Nephron (organoid): ENCODE measurements around the gene SAMD8.
"Not testable (repeated sequence)": the region's sequence is repeated elsewhere in the genome, so short reads cannot be mapped to it uniquely, and the experiment has no call there.

Experiments used
- H3K27ac Mint-ChIP-seq, 3 experiments: 2 replicates each; pipeline ENCODE4 v1.8.0; 2020; ENCODE audit warnings: mixed read lengths in 3 of 3, mild to moderate bottlenecking in 2 of 3, moderate library complexity in 1 of 3
- H3K27me3 Mint-ChIP-seq: 2 replicates; pipeline ENCODE4 v1.8.0; 2021; ENCODE audit warnings: low read depth, mild to moderate bottlenecking, moderate library complexity, mixed read lengths
- H3K36me3 Mint-ChIP-seq: 2 replicates; pipeline ENCODE4 v1.8.0; 2020; ENCODE audit warnings: low read depth, mixed read lengths
- H3K4me1 Mint-ChIP-seq: 2 replicates; pipeline ENCODE4 v1.8.0; 2020; ENCODE audit warnings: mixed read lengths
- H3K4me3 Mint-ChIP-seq, 3 experiments: 2 replicates each; pipeline ENCODE4 v1.8.0; 2020; ENCODE audit warnings: mild to moderate bottlenecking in 3 of 3, mixed read lengths in 3 of 3, moderate library complexity in 2 of 3
- H3K9me3 Mint-ChIP-seq: 2 replicates; pipeline ENCODE4 v1.8.0; 2020; ENCODE audit warnings: mixed read lengths
- TF ChIP-seq, protein P1 (sequence below), 3 experiments: fragments of 200-600 bp; sonication (generic); IDR thresholded peaks; one replicate each; pipeline ENCODE4 v1.5.0; 2021; ENCODE audit warnings: antibody characterized with exemption in 3 of 3; ENCODE audit not compliant: unreplicated experiment in 3 of 3

Gene SAMD8

DNA sequence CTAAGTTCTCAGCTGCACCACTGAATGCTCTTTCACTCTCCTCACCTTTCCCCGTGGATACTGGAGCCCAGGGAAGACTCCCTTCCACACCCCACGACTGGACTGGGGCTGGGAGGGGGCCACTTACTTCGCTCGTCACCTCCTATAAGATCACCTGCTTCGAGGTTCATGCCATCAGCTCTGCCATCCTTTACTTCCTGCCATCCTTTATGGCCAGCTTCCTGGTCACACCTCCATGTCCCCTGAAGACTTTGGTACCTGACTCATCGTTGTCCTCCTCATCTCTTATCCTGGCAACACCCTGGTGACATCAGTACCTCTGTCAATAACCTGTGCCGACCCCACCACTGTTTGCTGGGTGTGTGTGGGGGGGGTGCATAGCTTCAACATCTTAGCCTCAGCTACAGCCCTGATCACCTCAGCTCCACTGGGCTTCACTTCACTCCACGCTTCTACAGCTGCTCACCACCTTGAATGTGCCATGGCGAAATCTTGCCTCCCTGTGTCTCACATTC is 90.4 kb downstream of the SAMD8 start:
- Mint-ChIP-seq H3K4me1 (peaks cover 5% of the 10 kb centered on the region), H3K27me3 (no peaks in the 10 kb centered on the region), H3K9me3 (no peaks in the 10 kb centered on the region), H3K4me3 (no peak overlapping the region), H3K36me3 (no peaks in the 10 kb centered on the region), H3K27ac (no peak overlapping the region)
- TF ChIP-seq, protein P1, sequence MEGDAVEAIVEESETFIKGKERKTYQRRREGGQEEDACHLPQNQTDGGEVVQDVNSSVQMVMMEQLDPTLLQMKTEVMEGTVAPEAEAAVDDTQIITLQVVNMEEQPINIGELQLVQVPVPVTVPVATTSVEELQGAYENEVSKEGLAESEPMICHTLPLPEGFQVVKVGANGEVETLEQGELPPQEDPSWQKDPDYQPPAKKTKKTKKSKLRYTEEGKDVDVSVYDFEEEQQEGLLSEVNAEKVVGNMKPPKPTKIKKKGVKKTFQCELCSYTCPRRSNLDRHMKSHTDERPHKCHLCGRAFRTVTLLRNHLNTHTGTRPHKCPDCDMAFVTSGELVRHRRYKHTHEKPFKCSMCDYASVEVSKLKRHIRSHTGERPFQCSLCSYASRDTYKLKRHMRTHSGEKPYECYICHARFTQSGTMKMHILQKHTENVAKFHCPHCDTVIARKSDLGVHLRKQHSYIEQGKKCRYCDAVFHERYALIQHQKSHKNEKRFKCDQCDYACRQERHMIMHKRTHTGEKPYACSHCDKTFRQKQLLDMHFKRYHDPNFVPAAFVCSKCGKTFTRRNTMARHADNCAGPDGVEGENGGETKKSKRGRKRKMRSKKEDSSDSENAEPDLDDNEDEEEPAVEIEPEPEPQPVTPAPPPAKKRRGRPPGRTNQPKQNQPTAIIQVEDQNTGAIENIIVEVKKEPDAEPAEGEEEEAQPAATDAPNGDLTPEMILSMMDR (IDR thresholded peaks at IDR 0.05; ENCODE audit: unreplicated experiment in 3 of 3): no peak

DNA sequence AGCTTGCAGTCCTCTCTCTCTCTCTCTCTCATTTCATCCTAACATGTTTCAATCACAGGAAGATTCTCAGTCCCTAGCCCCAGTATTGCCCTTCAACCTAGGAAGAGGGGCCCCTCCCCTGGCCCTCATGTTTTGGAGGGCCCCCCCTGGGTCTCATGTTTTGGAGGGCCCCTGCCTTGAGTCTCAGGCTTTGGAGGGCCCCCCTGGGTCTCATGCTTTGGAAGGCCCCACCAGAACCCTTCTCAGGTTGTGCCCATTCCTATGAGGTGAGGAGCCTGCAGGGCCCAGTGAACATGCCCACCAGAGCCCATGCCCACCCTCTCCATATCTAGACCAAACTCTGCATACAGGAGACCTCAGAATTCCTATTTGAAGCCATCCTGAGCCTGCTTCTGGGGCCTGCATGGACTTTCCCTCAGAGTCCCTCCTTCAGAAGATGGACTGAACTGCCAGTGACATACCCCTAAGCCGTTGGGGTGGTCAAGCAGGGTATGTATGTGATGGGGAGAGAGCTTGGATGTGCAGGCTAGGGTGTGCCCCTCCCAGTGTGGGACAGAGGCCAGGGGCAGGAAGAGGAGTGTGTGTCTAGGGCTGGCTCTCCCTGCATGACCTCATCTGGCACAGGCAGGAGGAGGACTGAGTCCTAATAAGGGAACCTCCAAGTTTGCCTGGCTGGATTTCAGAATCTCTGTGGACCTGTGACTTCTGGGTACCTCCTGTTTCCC is 91.0 kb downstream of the SAMD8 start:
- Mint-ChIP-seq H3K4me3 (no peak overlapping the region), H3K4me1 (peaks cover 11% of the 10 kb centered on the region), H3K36me3 (no peaks in the 10 kb centered on the region), H3K9me3 (no peaks in the 10 kb centered on the region), H3K27ac (no peak overlapping the region), H3K27me3 (no peaks in the 10 kb centered on the region)
- TF ChIP-seq, protein P1 (IDR thresholded peaks at IDR 0.05; ENCODE audit: unreplicated experiment in 3 of 3): no peak

DNA sequence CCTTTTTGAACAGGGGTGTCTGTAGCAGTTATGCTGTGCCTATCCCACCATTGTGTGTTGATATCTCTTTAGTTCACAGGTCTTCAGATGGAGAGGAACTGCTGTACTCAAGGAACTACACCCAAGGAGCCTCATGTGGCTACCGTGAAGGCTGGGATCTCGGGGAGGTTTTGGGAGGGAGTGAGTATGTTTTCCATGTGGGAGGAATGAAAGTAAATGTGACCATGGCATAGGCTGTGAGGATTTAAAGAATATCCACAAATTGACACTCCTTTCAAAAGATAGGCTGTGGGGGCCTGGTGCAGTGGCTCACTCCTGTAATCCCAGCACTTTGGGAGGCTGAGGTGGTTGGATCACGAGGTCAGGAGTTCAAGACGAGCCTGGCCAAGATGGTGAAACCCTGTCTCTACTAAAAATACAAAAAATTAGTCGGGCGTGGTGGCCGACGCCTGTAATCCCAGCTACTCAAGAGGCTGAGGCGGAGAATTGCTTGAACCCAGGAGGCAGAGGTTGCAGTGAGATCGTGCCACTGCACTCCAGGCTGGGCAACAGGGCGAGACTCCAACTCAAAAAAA is 91.7 kb downstream of the SAMD8 start:
- H3K4me1 Mint-ChIP-seq: peaks cover 15% of the 10 kb centered on the region
- H3K4me3 Mint-ChIP-seq, H3K9me3 Mint-ChIP-seq, H3K36me3 Mint-ChIP-seq, H3K27me3 Mint-ChIP-seq, H3K27ac Mint-ChIP-seq: not testable (repeated sequence)

DNA sequence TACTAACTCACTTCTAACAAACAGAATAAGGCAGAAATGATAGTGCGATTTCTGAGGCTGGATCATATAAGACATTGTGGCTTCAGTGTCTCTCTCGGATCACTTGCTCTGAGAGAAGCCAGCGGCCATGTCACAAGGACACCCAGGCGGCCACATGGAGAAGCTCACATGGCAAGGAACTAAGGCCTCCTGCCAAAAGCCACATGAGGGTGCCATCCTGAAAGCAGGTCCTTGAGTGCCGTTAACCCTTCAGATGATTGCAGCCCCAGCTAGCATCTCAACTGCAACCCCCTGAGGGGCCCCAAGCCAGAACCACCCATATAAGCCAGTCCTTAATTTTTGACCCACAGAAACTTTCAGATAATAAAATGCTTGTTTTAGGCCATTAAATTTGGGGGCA is 92.3 kb downstream of the SAMD8 start:
- H3K9me3 Mint-ChIP-seq: no peaks in the 10 kb centered on the region
- H3K27me3 Mint-ChIP-seq: no peaks in the 10 kb centered on the region
- H3K27ac Mint-ChIP-seq: no peak overlapping the region
- no peak overlapping the region for H3K4me3 Mint-ChIP-seq
- TF ChIP-seq, protein P1 (IDR thresholded peaks at IDR 0.05; ENCODE audit: unreplicated experiment in 3 of 3): no peak
- H3K36me3 Mint-ChIP-seq: no peaks in the 10 kb centered on the region
- peaks cover 18% of the 10 kb centered on the region for H3K4me1 Mint-ChIP-seq

DNA sequence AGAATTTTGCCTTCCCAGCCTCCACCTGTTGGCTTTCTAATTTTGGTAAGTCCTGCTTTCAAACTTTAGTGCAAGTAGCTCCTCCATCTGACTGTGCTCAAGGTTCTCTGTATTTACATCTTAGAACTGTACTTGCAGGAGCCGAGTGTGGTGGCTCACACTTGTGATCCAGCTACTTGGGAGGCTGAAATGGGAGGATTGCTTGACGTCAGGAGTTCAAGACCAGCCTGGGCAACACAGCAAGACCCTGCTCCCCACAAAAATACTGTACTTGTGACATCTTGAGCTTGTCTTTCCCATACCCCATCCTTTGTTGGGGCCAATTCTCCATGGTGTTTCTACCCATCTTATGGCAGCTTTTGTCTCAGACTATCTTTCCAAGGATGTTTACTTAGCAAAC is 94.5 kb downstream of the SAMD8 start:
- H3K36me3 Mint-ChIP-seq: no peaks in the 10 kb centered on the region
- H3K4me3 Mint-ChIP-seq: no peak overlapping the region
- H3K4me1 Mint-ChIP-seq: peaks cover 23% of the 10 kb centered on the region
- H3K9me3 Mint-ChIP-seq: no peaks in the 10 kb centered on the region
- TF ChIP-seq, protein P1 (IDR thresholded peaks at IDR 0.05; ENCODE audit: unreplicated experiment in 3 of 3): no peak
- H3K27me3 Mint-ChIP-seq: no peaks in the 10 kb centered on the region
- H3K27ac Mint-ChIP-seq: no peak overlapping the region

DNA sequence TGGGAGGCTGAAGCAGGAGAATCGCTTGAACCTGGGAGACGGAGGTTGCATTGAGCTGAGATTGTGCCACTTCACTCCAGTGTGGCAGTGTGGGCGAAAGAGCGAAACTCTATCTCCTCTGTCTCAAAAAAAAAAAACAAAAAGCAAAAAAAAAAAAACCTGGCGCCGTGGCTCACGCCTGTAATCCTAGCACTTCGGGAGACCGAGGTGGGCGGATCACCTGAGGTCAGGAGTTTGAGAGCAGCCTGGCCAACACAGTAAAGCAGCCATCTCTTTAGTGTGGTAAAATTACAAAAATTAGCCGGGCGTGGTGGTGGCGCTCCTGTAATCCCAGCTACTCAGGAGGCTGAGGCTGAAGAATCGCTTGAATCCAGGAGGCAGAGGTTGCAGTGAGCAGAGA is 95.2 kb downstream of the SAMD8 start:
- not testable (repeated sequence) for H3K27me3 Mint-ChIP-seq, H3K9me3 Mint-ChIP-seq, H3K4me3 Mint-ChIP-seq, H3K36me3 Mint-ChIP-seq
- Mint-ChIP-seq H3K27ac (peak overlapping the region in 2 of 3 experiments; percentile 3 to 90), H3K4me1 (peaks cover 28% of the 10 kb centered on the region)
